ENCODE measurements around the gene INPP4A.

INPP4A gene

GRCh38 chr2:98468621-98469236, 24.1 kb downstream of the INPP4A start:
- H3K36me3 ChIP-seq (ENCODE audit: control insufficient read depth, insufficient read depth, low read length) = no peaks in the 10 kb centered on the region
- H3K4me3 ChIP-seq (ENCODE audit: insufficient read depth, low read depth, low read length) = no peak overlapping the region
- H3K9me3 ChIP-seq (ENCODE audit: control insufficient read depth, low read length) = no peaks in the 10 kb centered on the region
- no peak overlapping the region for H3K27ac ChIP-seq (ENCODE audit: insufficient read depth, low read depth, low read length, poor library complexity, severe bottlenecking)
- H3K4me1 ChIP-seq (ENCODE audit: control insufficient read depth, insufficient read depth, low read length) = no peaks in the 10 kb centered on the region
- WGBS, 2 experiments = 93 to 96% methylated on average over 5 of the region's 5 CpGs
- H3K27me3 ChIP-seq (ENCODE audit: control insufficient read depth, insufficient read depth, low read length, poor library complexity, severe bottlenecking) = no peaks in the 10 kb centered on the region

GRCh38 chr2:98469862-98470544, 25.3 kb downstream of the INPP4A start:
- H3K9me3 ChIP-seq (ENCODE audit: control insufficient read depth, low read length) = no peaks in the 10 kb centered on the region
- no peaks in the 10 kb centered on the region for H3K27me3 ChIP-seq (ENCODE audit: control insufficient read depth, insufficient read depth, low read length, poor library complexity, severe bottlenecking)
- H3K4me1 ChIP-seq (ENCODE audit: control insufficient read depth, insufficient read depth, low read length) = no peaks in the 10 kb centered on the region
- H3K27ac ChIP-seq (ENCODE audit: insufficient read depth, low read depth, low read length, poor library complexity, severe bottlenecking) = no peak overlapping the region
- no peaks in the 10 kb centered on the region for H3K36me3 ChIP-seq (ENCODE audit: control insufficient read depth, insufficient read depth, low read length)
- H3K4me3 ChIP-seq (ENCODE audit: insufficient read depth, low read depth, low read length) = no peak overlapping the region
- 95 to 96% methylated on average over 11 of the region's 11 CpGs for WGBS, 2 experiments

- Histone ChIP-seq H3K4me1 (ENCODE audit: control insufficient read depth, insufficient read depth, low read length) (no peaks in the 10 kb centered on the region), H3K9me3 (ENCODE audit: control insufficient read depth, low read length) (no peaks in the 10 kb centered on the region)
- 91 to 98% methylated on average over 7 of the region's 7 CpGs for WGBS, 2 experiments
These were observed 26.2 kb downstream of the INPP4A start for GRCh38 chr2:98470851-98471255.

GRCh38 chr2:98471402-98472131, 26.9 kb downstream of the INPP4A start:
- H3K36me3 ChIP-seq (ENCODE audit: control insufficient read depth, insufficient read depth, low read length) = no peaks in the 10 kb centered on the region
- no peaks in the 10 kb centered on the region for H3K4me1 ChIP-seq (ENCODE audit: control insufficient read depth, insufficient read depth, low read length)
- H3K9me3 ChIP-seq (ENCODE audit: control insufficient read depth, low read length) = no peaks in the 10 kb centered on the region
- H3K27ac ChIP-seq (ENCODE audit: insufficient read depth, low read depth, low read length, poor library complexity, severe bottlenecking) = no peak overlapping the region
- 94 to 95% methylated on average over 10 of the region's 10 CpGs for WGBS, 2 experiments
- H3K4me3 ChIP-seq (ENCODE audit: insufficient read depth, low read depth, low read length) = no peak overlapping the region
- H3K27me3 ChIP-seq (ENCODE audit: control insufficient read depth, insufficient read depth, low read length, poor library complexity, severe bottlenecking) = no peaks in the 10 kb centered on the region

More at GRCh38 chr2:98470851-98471255, 26.2 kb downstream of the INPP4A start:
- Histone ChIP-seq H3K27me3 (ENCODE audit: control insufficient read depth, insufficient read depth, low read length, poor library complexity, severe bottlenecking) (no peaks in the 10 kb centered on the region), H3K36me3 (ENCODE audit: control insufficient read depth, insufficient read depth, low read length) (no peaks in the 10 kb centered on the region), H3K27ac (ENCODE audit: insufficient read depth, low read depth, low read length, poor library complexity, severe bottlenecking) (no peak overlapping the region), H3K4me3 (ENCODE audit: insufficient read depth, low read depth, low read length) (no peak overlapping the region)

GRCh38 chr2:98472132-98472650, 27.5 kb downstream of the INPP4A start:
- WGBS, 2 experiments = 91 to 92% methylated on average over 5 of the region's 5 CpGs
- H3K36me3 ChIP-seq (ENCODE audit: control insufficient read depth, insufficient read depth, low read length) = no peaks in the 10 kb centered on the region
- H3K4me3 ChIP-seq (ENCODE audit: insufficient read depth, low read depth, low read length) = no peak overlapping the region
- no peaks in the 10 kb centered on the region for H3K9me3 ChIP-seq (ENCODE audit: control insufficient read depth, low read length)
- H3K4me1 ChIP-seq (ENCODE audit: control insufficient read depth, insufficient read depth, low read length) = no peaks in the 10 kb centered on the region
- H3K27me3 ChIP-seq (ENCODE audit: control insufficient read depth, insufficient read depth, low read length, poor library complexity, severe bottlenecking) = no peaks in the 10 kb centered on the region
- no peak overlapping the region for H3K27ac ChIP-seq (ENCODE audit: insufficient read depth, low read depth, low read length, poor library complexity, severe bottlenecking)

GRCh38 chr2:98472961-98473746, 28.5 kb downstream of the INPP4A start:
- no peak overlapping the region for H3K4me3 ChIP-seq (ENCODE audit: insufficient read depth, low read depth, low read length)
- no peaks in the 10 kb centered on the region for H3K36me3 ChIP-seq (ENCODE audit: control insufficient read depth, insufficient read depth, low read length)
- H3K4me1 ChIP-seq (ENCODE audit: control insufficient read depth, insufficient read depth, low read length) = no peaks in the 10 kb centered on the region
- no peaks in the 10 kb centered on the region for H3K27me3 ChIP-seq (ENCODE audit: control insufficient read depth, insufficient read depth, low read length, poor library complexity, severe bottlenecking)
- H3K9me3 ChIP-seq (ENCODE audit: control insufficient read depth, low read length) = no peaks in the 10 kb centered on the region
- no peak overlapping the region for H3K27ac ChIP-seq (ENCODE audit: insufficient read depth, low read depth, low read length, poor library complexity, severe bottlenecking)
- WGBS, 2 experiments = 94 to 96% methylated on average over 9 of the region's 9 CpGs

GRCh38 chr2:98473995-98474780, 29.5 kb downstream of the INPP4A start:
- H3K4me1 ChIP-seq (ENCODE audit: control insufficient read depth, insufficient read depth, low read length) = no peaks in the 10 kb centered on the region
- H3K36me3 ChIP-seq (ENCODE audit: control insufficient read depth, insufficient read depth, low read length) = no peaks in the 10 kb centered on the region
- no peak overlapping the region for H3K27ac ChIP-seq (ENCODE audit: insufficient read depth, low read depth, low read length, poor library complexity, severe bottlenecking)
- H3K9me3 ChIP-seq (ENCODE audit: control insufficient read depth, low read length) = no peaks in the 10 kb centered on the region
- no peak overlapping the region for H3K4me3 ChIP-seq (ENCODE audit: insufficient read depth, low read depth, low read length)
- WGBS, 2 experiments = 89 to 92% methylated on average over 10 of the region's 10 CpGs
- H3K27me3 ChIP-seq (ENCODE audit: control insufficient read depth, insufficient read depth, low read length, poor library complexity, severe bottlenecking) = no peaks in the 10 kb centered on the region

GRCh38 chr2:98474979-98475632, 30.4 kb downstream of the INPP4A start:
- H3K4me1 ChIP-seq (ENCODE audit: control insufficient read depth, insufficient read depth, low read length) = peaks cover 6% of the 10 kb centered on the region
- no peak overlapping the region for H3K27ac ChIP-seq (ENCODE audit: insufficient read depth, low read depth, low read length, poor library complexity, severe bottlenecking)
- no peaks in the 10 kb centered on the region for H3K27me3 ChIP-seq (ENCODE audit: control insufficient read depth, insufficient read depth, low read length, poor library complexity, severe bottlenecking)
- H3K9me3 ChIP-seq (ENCODE audit: control insufficient read depth, low read length) = no peaks in the 10 kb centered on the region
- H3K36me3 ChIP-seq (ENCODE audit: control insufficient read depth, insufficient read depth, low read length) = no peaks in the 10 kb centered on the region
- H3K4me3 ChIP-seq (ENCODE audit: insufficient read depth, low read depth, low read length) = no peak overlapping the region
- 70 to 80% methylated on average over 5 of the region's 5 CpGs for WGBS, 2 experiments

Measured in ectodermal cell (in vitro differentiated cells).